ENCODE results near the gene TJAP1.

The TJAP1 gene

DNA sequence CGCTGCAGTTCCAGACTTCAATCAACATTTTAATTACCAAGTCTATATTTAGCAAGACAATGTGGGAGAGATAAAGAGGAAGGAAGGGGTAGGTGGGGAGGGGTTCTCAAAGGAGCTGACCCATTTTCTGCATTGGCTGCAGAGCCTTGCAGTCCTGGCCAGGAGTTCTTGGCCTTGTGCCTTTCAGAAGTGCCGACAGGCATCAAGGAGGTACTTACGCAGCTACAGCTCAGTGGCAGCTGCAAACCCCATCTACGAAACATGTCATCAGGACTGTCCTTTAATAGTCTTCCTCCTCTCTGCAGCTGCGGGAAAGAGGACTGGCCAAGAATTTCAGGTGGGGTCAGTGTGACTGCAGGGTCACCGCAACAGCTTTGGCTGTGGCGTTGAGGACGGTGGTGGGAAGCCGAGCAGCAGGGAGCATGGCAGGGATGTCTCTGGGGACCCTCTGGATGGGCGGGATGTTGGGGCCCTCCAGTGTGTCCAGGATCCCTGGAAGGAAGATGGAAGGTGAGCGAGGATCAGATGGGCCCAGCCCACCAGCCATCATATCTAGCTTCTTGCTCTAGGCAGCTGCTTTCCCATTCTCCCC, 34.5 kb downstream of the TJAP1 start:
- Histone ChIP-seq H3K4me2 (ENCODE audit: low read length, poor library complexity, severe bottlenecking) (no peak overlapping the region), H3K18ac (ENCODE audit: low read depth in 1 of 2, low read length in 2 of 2) (no peak overlapping the region)
- WGBS: 97% methylated on average over 7 of the region's 11 CpGs

DNA sequence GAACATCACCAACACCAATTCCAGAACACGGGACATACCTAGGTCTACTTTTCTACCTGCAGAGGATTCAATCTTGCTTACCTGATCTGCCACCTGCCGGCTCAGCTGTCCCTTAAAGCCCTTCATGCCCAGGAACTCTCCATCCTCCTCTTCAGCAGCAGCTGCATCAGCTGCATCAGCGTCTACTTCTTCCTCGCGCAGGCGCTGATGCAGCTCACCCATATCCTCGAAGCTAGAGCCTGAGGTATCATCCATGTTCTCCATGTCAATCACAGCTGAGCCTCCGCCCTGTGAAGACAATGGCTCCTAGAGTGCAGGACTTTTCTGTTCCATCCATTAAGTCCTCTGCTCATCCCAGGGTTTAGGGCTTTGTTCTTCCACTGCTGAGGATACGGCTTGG, 38.4 kb downstream of the TJAP1 start:
- H3K4me1 ChIP-seq (ENCODE audit: control insufficient read depth, insufficient read depth, low read depth, low read length): peaks cover 10% of the 10 kb centered on the region
- peaks cover 17% of the 10 kb centered on the region for H3K79me1 ChIP-seq (replicated peaks; ENCODE audit: low read length, poor library complexity, severe bottlenecking)
- DNase-seq: no peak
- H3K36me3 ChIP-seq (ENCODE audit: control insufficient read depth in 1 of 2, insufficient read depth in 2 of 2, low read depth in 1 of 2, low read length in 2 of 2): peaks cover 49 to 66% of the 10 kb centered on the region in 2 experiments
- H3K18ac ChIP-seq (ENCODE audit: low read depth in 1 of 2, low read length in 2 of 2): peak overlapping the region in 1 of 2 experiments; percentile 14
- H3K14ac ChIP-seq (ENCODE audit: low read length in 2 of 2): no peak overlapping the region
- no peak overlapping the region for H2BK15ac ChIP-seq (ENCODE audit: low read depth, poor library complexity, severe bottlenecking)
- no peak overlapping the region for H2BK5ac ChIP-seq (ENCODE audit: low read depth, low read length, poor library complexity, severe bottlenecking)
- peak overlapping the region; percentile 36 to 100 for H3K4me3 ChIP-seq (ENCODE audit: insufficient read depth in 1 of 2, low read depth in 1 of 2, low read length in 2 of 2)
- peak overlapping the region; percentile 40 for H4K91ac ChIP-seq (ENCODE audit: low read length)
- peak overlapping the region; percentile 16 for H4K8ac ChIP-seq (ENCODE audit: low read length)
- peak overlapping the region; percentile 72 for H3K4me2 ChIP-seq (ENCODE audit: low read length, poor library complexity, severe bottlenecking)
- peak overlapping the region in 1 of 2 experiments; percentile 35 for H2BK12ac ChIP-seq (ENCODE audit: low read length in 2 of 2)
- H3K9ac ChIP-seq (ENCODE audit: low read length): peak overlapping the region; percentile 100
- peak overlapping the region; percentile 15 to 35 for H3K4ac ChIP-seq (ENCODE audit: low read depth in 1 of 2, low read length in 2 of 2)
- no peaks in the 10 kb centered on the region for H3K9me3 ChIP-seq (ENCODE audit: control insufficient read depth, low read length)
- peak overlapping the region; percentile 15 for H2AK5ac ChIP-seq (ENCODE audit: low read length, severe bottlenecking)
- no peak overlapping the region for H2AFZ ChIP-seq (ENCODE audit: low read depth, low read length)
- H3K27ac ChIP-seq (ENCODE audit: low read length, poor library complexity, severe bottlenecking): peak overlapping the region; percentile 13
- no peak overlapping the region for H2BK120ac ChIP-seq (ENCODE audit: low read depth, low read length)
- no peaks in the 10 kb centered on the region for H3K27me3 ChIP-seq (ENCODE audit: control insufficient read depth in 1 of 2, insufficient read depth in 1 of 2, low read length in 2 of 2)
- 90% methylated on average over 9 of the region's 9 CpGs for WGBS
- H3K23ac ChIP-seq (ENCODE audit: low read length in 2 of 2): no peak overlapping the region

More for the DNA sequence above, 34.5 kb downstream of the TJAP1 start:
- Histone ChIP-seq H2AK5ac (ENCODE audit: low read length, severe bottlenecking) (no peak overlapping the region), H4K91ac (ENCODE audit: low read length) (no peak overlapping the region), H3K4me3 (ENCODE audit: insufficient read depth in 1 of 2, low read depth in 1 of 2, low read length in 2 of 2) (no peak overlapping the region), H2BK15ac (ENCODE audit: low read depth, poor library complexity, severe bottlenecking) (no peak overlapping the region), H3K36me3 (ENCODE audit: control insufficient read depth in 1 of 2, insufficient read depth in 2 of 2, low read depth in 1 of 2, low read length in 2 of 2) (peaks cover 43 to 50% of the 10 kb centered on the region in 2 experiments), H3K4ac (ENCODE audit: low read depth in 1 of 2, low read length in 2 of 2) (no peak overlapping the region), H3K27me3 (ENCODE audit: control insufficient read depth in 1 of 2, insufficient read depth in 1 of 2, low read length in 2 of 2) (peaks cover 0 to 19% of the 10 kb centered on the region in 2 experiments), H3K9ac (ENCODE audit: low read length) (no peak overlapping the region), H2AFZ (ENCODE audit: low read depth, low read length) (no peak overlapping the region), H2BK120ac (ENCODE audit: low read depth, low read length) (no peak overlapping the region), H3K23ac (ENCODE audit: low read length in 2 of 2) (no peak overlapping the region), H2BK5ac (ENCODE audit: low read depth, low read length, poor library complexity, severe bottlenecking) (no peak overlapping the region), H3K79me1 (replicated peaks; ENCODE audit: low read length, poor library complexity, severe bottlenecking) (peaks cover 11% of the 10 kb centered on the region), H2BK12ac (ENCODE audit: low read length in 2 of 2) (no peak overlapping the region), H3K14ac (ENCODE audit: low read length in 2 of 2) (no peak overlapping the region), H3K27ac (ENCODE audit: low read length, poor library complexity, severe bottlenecking) (no peak overlapping the region), H3K9me3 (ENCODE audit: control insufficient read depth, low read length) (no peaks in the 10 kb centered on the region), H4K8ac (ENCODE audit: low read length) (no peak overlapping the region), H3K4me1 (ENCODE audit: control insufficient read depth, insufficient read depth, low read depth, low read length) (peaks cover 23% of the 10 kb centered on the region)
- DNase-seq: no peak

DNA sequence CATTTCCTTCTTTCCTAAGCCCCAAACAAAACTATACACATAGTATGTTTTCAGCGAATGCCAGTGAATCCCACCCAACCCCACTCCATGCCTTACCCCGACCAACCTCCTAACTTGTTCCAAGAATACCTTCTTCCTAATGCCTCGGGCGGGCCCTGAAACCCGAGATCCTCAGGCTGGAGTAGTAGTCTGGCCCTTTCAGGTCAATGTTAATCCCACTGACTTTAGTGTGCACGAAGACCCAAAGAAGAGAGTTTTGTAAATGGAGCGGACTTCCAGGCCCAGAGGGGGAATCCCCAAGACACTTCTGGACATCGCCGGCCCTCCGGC, 39.0 kb downstream of the TJAP1 start:
- H2BK15ac ChIP-seq (ENCODE audit: low read depth, poor library complexity, severe bottlenecking): no peak overlapping the region
- WGBS: 2% methylated on average over 10 of the region's 10 CpGs

DNA sequence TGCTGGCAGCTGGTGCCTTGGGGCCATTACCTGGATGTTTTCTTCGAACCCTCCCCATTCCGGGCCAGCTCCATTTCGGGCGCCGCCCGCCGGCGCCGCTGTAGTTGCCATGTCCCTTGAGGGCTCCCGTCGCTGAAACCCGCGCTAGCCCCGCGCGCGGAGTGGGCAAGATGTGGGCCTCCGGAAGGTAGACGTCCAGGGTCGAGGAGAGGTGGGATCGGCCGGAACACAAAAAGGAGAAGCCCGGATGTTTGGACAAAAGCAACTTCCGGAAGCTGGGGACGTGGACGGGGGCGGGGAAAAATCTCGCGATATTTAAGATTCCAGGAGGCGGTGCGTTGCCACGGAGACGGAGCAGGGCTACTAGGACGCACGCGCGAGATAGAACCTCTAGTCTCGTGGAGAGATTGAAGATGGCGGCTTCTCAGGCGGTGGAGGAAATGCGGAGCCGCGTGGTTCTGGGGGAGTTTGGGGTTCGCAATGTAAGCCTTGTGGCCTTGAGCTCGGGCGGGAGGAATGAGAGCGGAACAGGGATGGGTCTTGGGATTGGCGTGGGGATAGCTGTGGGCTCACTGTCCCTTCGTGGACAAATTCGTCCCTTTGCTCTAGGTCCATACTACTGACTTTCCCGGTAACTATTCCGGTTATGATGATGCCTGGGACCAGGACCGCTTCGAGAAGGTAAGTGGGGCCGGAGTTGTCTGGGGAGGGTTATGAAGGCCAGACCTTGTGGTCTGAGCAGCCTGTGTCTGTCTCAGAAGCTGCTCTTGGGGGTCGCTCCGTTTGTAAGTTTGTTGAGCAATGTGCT, 39.5 kb downstream of the TJAP1 start, which contains the start of the genes POLR1C and YIPF3:
TSS of gene POLR1C (plus strand) at position 393 of the 808 bp plus-strand sequence. CDS start at position 414, 21 bp downstream.
TSS of gene YIPF3 (minus strand) at position 230 of the 808 bp plus-strand sequence. CDS start at position 111, 119 bp downstream.
- Histone ChIP-seq H3K4me1 (ENCODE audit: control insufficient read depth, insufficient read depth, low read depth, low read length) (peaks cover 9% of the 10 kb centered on the region), H3K18ac (ENCODE audit: low read depth in 1 of 2, low read length in 2 of 2) (peak within 1 kb of the TSS; percentile 73), H3K27ac (ENCODE audit: low read length, poor library complexity, severe bottlenecking) (peak within 1 kb of the TSS; percentile 73), H2AK5ac (ENCODE audit: low read length, severe bottlenecking) (peak within 1 kb of the TSS; percentile 32), H3K4me3 (ENCODE audit: insufficient read depth in 1 of 2, low read depth in 1 of 2, low read length in 2 of 2) (peak within 1 kb of the TSS; percentile 69 to 100), H3K79me1 (replicated peaks; ENCODE audit: low read length, poor library complexity, severe bottlenecking) (peaks cover 21% of the 10 kb centered on the region), H3K14ac (ENCODE audit: low read length in 2 of 2) (peak within 1 kb of the TSS in 1 of 2 experiments; percentile 5), H2BK120ac (ENCODE audit: low read depth, low read length) (peak within 1 kb of the TSS; percentile 27), H3K27me3 (ENCODE audit: control insufficient read depth in 1 of 2, insufficient read depth in 1 of 2, low read length in 2 of 2) (no peaks in the 10 kb centered on the region), H2BK12ac (ENCODE audit: low read length in 2 of 2) (peak within 1 kb of the TSS in 1 of 2 experiments; percentile 35), H2BK5ac (ENCODE audit: low read depth, low read length, poor library complexity, severe bottlenecking) (no peak within 1 kb of the TSS), H3K23ac (ENCODE audit: low read length in 2 of 2) (peak within 1 kb of the TSS; percentile 2 to 70), H3K4ac (ENCODE audit: low read depth in 1 of 2, low read length in 2 of 2) (peak within 1 kb of the TSS; percentile 57 to 91), H4K8ac (ENCODE audit: low read length) (peak within 1 kb of the TSS; percentile 71), H3K9ac (ENCODE audit: low read length) (peak within 1 kb of the TSS; percentile 100), H2AFZ (ENCODE audit: low read depth, low read length) (peak within 1 kb of the TSS; percentile 15), H3K4me2 (ENCODE audit: low read length, poor library complexity, severe bottlenecking) (peak within 1 kb of the TSS; percentile 72), H3K9me3 (ENCODE audit: control insufficient read depth, low read length) (no peaks in the 10 kb centered on the region), H3K36me3 (ENCODE audit: control insufficient read depth in 1 of 2, insufficient read depth in 2 of 2, low read depth in 1 of 2, low read length in 2 of 2) (peaks cover 52 to 66% of the 10 kb centered on the region in 2 experiments), H4K91ac (ENCODE audit: low read length) (peak within 1 kb of the TSS; percentile 90), H2BK15ac (ENCODE audit: low read depth, poor library complexity, severe bottlenecking) (peak within 1 kb of the TSS; percentile 98)
- WGBS: under 1% methylated on average over 54 of the region's 57 CpGs
- peak; percentile 99 for DNase-seq

More for the DNA sequence above, 39.0 kb downstream of the TJAP1 start:
- no peak overlapping the region for H3K14ac ChIP-seq (ENCODE audit: low read length in 2 of 2)
- H2BK120ac ChIP-seq (ENCODE audit: low read depth, low read length): peak overlapping the region; percentile 27
- H4K91ac ChIP-seq (ENCODE audit: low read length): peak overlapping the region; percentile 47
- H4K8ac ChIP-seq (ENCODE audit: low read length): no peak overlapping the region
- H2BK12ac ChIP-seq (ENCODE audit: low read length in 2 of 2): no peak overlapping the region
- H3K27me3 ChIP-seq (ENCODE audit: control insufficient read depth in 1 of 2, insufficient read depth in 1 of 2, low read length in 2 of 2): no peaks in the 10 kb centered on the region
- no peaks in the 10 kb centered on the region for H3K9me3 ChIP-seq (ENCODE audit: control insufficient read depth, low read length)
- H3K4me2 ChIP-seq (ENCODE audit: low read length, poor library complexity, severe bottlenecking): peak overlapping the region; percentile 72
- peak overlapping the region; percentile 100 for H3K9ac ChIP-seq (ENCODE audit: low read length)
- H2BK5ac ChIP-seq (ENCODE audit: low read depth, low read length, poor library complexity, severe bottlenecking): no peak overlapping the region
- no peak for DNase-seq
- peak overlapping the region; percentile 73 for H3K18ac ChIP-seq (ENCODE audit: low read depth in 1 of 2, low read length in 2 of 2)
- peak overlapping the region; percentile 69 to 100 for H3K4me3 ChIP-seq (ENCODE audit: insufficient read depth in 1 of 2, low read depth in 1 of 2, low read length in 2 of 2)
- H3K23ac ChIP-seq (ENCODE audit: low read length in 2 of 2): no peak overlapping the region
- peak overlapping the region; percentile 73 for H3K27ac ChIP-seq (ENCODE audit: low read length, poor library complexity, severe bottlenecking)
- peaks cover 52 to 66% of the 10 kb centered on the region in 2 experiments for H3K36me3 ChIP-seq (ENCODE audit: control insufficient read depth in 1 of 2, insufficient read depth in 2 of 2, low read depth in 1 of 2, low read length in 2 of 2)
- no peak overlapping the region for H2AFZ ChIP-seq (ENCODE audit: low read depth, low read length)
- H3K79me1 ChIP-seq (replicated peaks; ENCODE audit: low read length, poor library complexity, severe bottlenecking): peaks cover 20% of the 10 kb centered on the region
- H2AK5ac ChIP-seq (ENCODE audit: low read length, severe bottlenecking): peak overlapping the region; percentile 30
- H3K4me1 ChIP-seq (ENCODE audit: control insufficient read depth, insufficient read depth, low read depth, low read length): peaks cover 9% of the 10 kb centered on the region
- H3K4ac ChIP-seq (ENCODE audit: low read depth in 1 of 2, low read length in 2 of 2): peak overlapping the region; percentile 47 to 91

All from mesenchymal stem cell (in vitro differentiated cells and primary cell).